Endometrial microvascular endothelial cells (primary cell): ENCODE measurements around the gene ZNF256. TPM values are rescaled to one million over a fixed set of nuclear protein-coding genes. Genes with fewer than 3 reads are reported as not detected.
"Not testable (repeated sequence)": the region's sequence is repeated elsewhere in the genome, so short reads cannot be mapped to it uniquely, and the experiment has no call there.

ENCODE experiments used
- in situ Hi-C: cut with HindIII; loops from 2 replicates; pipeline ENCODE4 v1.10.0; 2017; ENCODE audit warnings: low sequenced_read_pairs, low pct_unique_long_range_greater_than_20kb; ENCODE audit errors: inconsistent ontology term
- total RNA-seq: library from RNA; depleted of rRNA; stranded (reverse); fragments of >200 nt; gene quantifications from one replicate; pipeline ENCODE4 v1.2.3, GENCODE V29; 2015; ENCODE audit errors: inconsistent ontology term

The ZNF256 gene
- total RNA-seq, result 0.84 TPM

DNA sequence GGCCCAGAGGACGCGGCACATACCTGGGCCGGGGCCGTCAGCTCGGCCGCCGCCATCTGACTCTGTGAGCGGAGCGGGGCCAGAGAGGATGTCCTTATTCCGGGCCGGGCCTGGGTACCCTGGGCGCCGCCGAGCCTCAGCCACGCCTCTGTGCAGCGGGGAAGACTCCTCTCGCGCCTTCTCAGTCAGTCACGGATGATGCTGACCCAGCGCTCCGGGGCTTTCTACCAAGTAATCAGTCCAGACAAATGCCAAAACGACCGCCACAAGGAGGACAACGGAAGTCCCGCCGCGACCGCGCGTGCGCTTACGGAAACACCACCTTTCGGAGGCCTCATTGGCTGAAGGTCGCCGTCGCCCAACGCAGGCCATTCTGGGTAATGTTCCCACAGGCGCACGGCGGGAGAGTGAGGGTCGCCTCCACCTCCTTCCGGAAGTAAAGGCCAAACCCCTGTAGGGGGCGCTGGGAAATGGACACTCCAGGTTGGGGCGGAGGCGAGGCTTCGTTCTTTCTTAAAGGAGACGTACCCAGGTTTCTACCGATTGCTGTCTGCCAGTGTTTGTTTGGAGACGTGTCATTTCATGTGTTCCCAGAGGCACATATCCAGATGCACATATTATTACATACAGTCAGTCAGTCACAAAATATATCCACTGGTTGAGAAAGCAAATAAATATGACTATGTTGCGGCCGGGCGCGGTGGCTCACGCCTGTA is at the start of gene ZNF256:
Gene ZNF256 (minus strand): TSS at position 288 of the 716 bp plus-strand sequence. CDS start 232 bp downstream, at position 56.
- in situ Hi-C loops, result no loop called here

DNA sequence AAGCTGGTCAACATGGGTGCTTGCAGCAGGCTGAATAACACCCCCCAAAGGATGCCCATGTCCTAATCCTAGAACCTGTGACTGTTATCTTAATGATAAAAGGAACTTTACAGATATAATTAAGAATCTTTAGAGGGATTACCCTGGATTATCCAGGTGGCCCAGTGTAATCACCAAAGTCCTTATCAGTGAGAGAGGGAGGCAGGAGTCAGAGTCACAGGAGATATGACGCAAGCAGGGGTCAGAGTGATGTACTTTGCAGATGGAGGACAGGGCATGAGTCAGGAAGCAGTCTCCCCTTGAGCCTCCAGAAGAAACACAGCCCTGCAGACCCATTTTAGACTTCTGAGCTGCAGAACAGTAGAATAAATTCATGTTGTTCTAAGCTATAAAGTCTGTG is 45.3 kb upstream of the ZNF256 start:
- in situ Hi-C loops, result no loop called here

DNA sequence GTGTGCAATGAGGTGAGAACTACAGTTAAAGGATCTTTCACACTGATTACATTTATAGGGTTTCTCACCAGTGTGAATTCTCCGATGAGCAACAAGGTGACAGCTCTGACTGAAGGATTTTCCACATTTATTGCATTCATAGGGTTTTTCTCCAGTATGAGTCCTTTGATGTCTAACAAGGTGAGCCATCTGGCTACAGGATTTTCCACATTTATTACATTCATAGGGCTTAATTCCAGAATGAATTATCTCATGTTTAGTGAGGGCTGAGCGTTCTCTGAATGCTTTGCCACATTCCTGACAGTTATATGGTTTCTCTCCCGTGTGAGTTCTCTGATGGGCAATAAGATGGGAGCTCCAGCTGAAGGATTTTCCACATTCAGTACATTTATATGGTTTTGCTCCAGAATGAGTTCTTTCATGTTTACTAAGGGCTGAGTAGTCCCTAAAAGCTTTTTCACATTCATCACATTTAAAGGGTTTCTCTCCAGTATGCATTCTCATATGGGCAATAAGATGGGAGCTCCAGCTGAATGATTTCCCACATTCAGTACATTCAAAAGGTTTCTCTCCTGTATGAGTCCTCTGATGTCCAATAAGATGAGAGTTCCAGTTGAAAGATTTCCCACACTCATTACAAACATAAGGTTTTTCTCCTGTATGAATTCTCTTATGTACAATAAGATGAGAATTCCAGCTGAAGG is 31.2 kb upstream of the ZNF256 start:
- in situ Hi-C loops, result no loop called here

DNA sequence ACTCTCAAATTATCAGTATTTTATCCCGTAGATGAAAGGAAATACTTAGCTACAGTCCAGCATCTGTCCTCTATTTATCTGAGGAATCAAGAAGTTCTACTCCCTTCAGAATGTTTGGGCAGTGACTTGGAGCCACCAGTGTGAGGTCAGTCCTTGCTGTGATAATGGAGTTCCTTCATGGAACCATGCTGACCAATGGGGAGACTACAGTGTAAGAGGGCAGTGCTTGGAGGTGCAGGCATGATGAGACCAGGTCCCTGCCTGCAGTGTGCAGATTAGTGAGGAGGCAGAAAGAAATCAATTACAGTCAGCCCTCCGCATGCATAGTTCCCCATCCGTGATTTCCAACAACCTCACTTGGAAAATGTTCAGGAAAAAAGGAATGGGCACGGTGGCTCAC is 26.9 kb upstream of the ZNF256 start, which contains the start of gene C19orf18:
Gene C19orf18 (minus strand): TSS at position 101 of the 400 bp plus-strand sequence. CDS start 102 bp downstream, outside the sequence.
- in situ Hi-C loops, result no loop called here

DNA sequence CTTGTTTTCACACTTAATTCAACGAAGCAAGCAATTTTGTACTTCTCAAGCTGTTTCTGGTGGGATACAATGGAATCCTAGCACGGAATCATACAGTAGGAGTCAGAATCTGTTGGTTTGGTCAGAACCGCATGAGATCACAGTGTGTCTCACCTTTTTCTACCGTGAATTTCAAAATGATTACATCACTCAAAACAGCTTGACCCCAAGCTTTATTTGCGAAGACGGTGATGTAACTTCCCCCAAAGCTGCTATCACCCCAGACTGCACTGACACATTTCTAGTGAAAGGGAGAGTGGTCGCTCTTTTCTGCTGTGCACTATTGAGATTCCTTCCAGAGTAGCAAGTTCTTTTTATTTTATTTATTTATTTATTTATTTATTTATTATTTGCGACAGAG is 17.3 kb upstream of the ZNF256 start:
- in situ Hi-C loops, result no loop called here

DNA sequence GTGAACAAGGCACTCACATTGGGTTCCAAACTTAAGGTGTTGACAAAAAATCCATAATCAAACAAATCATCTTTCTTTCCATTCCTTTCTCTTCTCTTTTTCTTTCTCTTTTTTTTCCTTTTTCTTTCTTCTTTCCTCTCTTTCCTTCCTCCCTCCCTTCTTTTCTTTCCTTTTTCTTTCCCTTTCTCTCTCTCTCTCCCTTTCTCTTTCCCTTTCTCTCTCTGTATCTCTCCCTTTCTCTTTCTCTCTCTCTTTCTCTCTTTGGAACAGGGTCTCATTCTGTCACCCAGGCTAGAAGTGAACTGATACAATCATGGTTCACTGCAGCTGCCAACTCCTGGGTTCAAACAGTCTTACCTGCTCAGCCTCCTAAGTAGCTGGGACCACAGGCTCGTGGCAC is 14.3 kb upstream of the ZNF256 start:
- in situ Hi-C loops, result no loop called here

DNA sequence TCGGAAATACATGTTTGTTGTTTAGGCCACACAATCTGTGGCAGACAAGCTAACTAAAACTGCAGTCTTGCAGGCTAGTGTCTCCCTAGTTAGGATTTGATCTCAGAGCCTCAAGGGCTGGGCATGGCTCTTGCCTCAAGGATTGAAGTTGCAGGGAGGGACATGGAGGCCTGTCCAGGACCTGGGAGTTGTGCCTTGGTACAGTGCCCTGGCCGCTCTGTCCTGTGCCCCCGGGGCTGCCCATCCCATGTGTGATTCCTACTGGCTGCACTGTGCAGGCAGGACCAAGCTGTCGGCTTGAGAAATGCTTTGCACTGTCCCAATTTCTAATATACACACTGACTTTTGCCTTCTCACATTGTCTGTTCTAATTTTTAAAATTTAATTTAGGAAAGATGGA is 7.5 kb upstream of the ZNF256 start:
- in situ Hi-C loops, result no loop called here

DNA sequence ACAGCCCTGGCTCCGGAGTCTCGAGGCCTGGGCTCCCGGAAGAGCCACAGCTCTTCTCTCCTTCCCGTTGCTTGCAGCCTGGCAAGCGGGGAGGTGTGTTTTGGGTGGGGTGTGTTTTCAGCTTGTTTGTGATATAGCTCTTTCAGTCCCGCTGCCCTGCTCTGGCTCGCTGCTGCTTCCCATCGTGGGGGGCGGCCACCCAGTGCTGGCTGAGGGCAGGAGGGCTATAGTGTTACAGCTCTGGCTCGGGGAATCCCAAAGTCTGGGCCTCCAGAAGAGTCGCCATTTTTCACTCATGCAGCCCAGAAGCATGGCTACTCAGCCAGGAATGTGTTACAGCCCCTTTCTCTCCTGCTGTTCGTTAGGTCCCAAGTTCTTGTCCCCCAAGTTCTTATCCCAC is 2.2 kb upstream of the ZNF256 start:
- in situ Hi-C loops, result no loop called here

DNA sequence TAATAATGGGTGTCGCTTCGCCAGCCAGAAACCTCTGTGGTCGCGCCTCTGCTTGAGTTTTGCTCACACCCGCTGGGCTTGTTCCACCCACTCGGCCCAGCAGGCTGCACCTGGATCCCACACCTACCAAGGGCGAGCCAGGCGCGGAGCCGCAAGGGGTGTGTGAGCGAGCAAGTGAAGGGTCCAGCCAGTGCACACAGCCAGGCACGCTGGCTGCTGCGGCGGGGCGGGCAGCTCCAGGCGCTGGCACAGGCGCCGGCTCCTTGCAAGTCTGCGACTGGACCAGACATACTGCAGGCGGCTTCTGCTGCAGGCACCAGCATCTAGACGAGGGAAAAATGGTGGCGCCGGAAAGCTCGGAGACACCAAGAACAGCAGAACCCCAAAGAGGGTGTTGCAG is 1.8 kb upstream of the ZNF256 start:
- in situ Hi-C loops, result no loop called here

DNA sequence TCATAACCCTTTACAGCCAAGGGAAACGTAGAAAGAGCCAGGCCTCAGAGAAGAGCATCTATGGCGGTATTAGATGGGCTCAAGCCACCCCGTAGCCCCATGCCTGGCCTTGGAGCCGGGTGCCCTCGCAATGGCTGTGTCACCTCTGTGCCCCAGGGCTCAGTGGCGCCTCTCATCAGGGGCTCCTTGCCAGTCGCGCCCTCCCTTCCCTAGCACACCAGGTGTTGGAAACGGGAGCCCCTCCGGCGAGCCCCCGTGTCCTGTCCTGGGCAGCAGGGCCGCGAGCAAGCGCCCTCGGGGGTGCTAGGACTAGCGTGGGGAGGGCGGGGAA is 453 bp downstream of the ZNF256 start:
- in situ Hi-C loops, result no loop called here

DNA sequence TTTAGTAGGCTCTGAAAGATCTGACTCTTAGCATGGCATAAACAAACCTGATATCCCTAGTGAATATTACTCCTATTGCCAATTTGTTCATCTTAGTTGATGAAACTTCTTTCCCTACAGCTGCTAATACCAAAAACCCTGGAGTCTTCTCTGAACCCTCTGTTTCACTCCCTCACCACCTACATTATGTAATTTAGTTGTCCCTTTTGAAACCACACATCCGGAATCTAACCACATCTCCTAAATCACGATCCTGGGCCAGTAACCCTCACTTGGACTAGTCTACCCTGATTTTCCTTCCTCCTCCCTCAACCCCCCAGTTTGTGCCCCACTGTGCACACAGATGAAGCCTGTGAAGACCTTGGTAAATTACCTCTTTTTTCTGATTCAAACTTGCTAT is 1.2 kb downstream of the ZNF256 start:
- in situ Hi-C loops, result no loop called here

DNA sequence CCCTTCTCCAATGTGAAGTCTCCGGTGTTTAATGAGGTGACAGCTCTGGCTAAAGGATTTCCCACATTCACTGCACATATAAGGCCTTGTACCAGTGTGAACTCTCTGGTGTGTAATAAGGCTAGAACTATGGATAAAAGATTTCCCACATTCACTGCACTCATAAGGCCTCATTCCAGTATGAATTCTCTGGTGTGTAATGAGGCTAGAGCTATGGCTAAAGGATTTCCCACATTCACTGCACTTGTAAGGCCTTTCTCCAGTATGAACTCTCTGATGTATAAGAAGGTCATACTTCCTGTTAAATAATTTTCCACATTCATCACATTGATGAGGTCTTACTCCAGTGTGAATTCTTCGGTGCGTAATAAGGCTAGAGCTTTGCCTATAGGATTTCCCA is 5.9 kb downstream of the ZNF256 start:
- in situ Hi-C loops, result no loop called here

DNA sequence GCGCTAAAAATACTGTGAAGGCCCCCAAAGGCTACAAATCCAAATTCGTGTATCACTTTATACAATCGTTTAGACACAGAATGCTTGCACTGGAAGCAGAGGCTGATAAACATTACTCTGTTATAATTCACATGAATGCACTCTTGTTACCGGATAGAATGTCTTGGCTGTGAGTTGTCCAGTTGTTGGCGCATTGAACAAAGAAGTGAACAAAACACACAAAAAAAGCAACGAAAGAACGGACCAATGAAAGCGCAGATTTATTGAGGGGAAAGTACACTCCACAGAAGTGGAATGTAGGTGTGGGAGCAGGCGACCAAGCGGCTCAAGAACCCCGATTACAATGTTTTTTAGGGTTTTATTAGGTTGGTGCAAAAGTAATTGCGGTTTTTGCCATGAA is 11.8 kb downstream of the ZNF256 start:
- in situ Hi-C loops, result no loop called here

DNA sequence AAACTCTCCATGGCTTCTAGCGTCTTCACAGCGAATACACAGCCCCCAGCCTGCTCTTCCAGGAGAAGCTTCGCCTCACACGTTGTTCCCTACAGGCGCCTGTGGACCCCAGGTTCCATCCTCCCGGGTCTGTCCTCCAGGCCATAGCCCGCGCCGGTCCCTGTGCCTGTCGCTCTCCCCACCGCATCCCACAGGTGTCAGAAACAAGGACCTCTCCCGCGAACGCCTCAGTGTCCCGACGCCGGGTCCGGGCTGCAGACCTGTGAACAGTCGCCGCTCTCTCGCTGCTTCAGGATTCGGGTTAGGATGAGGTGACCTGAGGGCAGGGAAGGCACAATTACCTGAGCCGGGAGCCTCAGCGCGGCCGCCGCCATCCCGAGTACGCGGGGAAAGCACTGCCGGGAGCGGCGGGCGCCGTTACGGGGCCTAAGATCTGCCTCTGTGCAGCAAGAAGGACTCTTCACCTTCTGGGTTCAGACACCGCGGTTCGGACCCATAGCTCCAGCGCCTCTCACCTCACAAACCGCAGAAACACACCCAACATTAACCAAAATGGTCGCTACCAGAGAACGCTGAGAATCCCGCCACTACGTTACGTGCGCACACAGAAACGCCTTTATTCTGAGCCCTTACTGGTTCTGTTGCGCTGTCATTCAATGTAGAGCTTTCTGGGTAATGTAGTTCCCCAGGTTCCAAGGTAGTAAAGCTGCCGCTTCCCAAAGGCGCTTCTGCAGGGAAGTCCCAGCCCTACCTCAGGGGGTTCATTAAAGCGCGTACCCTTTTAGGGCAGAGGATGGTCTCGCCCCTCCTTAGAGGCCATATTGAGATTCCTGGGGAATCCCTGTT is 12.5 kb downstream of the ZNF256 start, which contains the start of gene ZNF418:
Gene ZNF418 (minus strand): TSS at position 583 of the 846 bp plus-strand sequence. CDS start 1,580 bp downstream, outside the sequence.
- in situ Hi-C loops, result no loop called here

DNA sequence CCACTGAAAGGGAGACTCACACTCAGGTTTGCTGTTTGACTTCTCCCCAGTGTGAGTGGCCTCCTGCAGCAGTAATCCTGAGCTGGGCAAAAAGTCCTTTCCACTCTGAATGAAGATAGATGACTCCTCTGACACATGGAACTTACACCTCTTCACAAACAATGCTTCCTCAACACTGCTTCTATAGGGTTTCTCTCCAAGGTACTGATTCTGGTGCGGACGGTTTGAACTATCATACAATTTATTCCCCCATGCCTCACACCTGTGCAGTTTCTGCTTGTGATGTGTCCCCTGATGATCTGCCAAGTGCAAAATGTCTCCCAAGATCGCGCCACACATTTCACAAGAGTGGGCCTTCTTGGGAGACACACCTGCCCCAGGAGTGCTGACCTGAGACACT is 19.9 kb downstream of the ZNF256 start:
- in situ Hi-C loops, result no loop called here

DNA sequence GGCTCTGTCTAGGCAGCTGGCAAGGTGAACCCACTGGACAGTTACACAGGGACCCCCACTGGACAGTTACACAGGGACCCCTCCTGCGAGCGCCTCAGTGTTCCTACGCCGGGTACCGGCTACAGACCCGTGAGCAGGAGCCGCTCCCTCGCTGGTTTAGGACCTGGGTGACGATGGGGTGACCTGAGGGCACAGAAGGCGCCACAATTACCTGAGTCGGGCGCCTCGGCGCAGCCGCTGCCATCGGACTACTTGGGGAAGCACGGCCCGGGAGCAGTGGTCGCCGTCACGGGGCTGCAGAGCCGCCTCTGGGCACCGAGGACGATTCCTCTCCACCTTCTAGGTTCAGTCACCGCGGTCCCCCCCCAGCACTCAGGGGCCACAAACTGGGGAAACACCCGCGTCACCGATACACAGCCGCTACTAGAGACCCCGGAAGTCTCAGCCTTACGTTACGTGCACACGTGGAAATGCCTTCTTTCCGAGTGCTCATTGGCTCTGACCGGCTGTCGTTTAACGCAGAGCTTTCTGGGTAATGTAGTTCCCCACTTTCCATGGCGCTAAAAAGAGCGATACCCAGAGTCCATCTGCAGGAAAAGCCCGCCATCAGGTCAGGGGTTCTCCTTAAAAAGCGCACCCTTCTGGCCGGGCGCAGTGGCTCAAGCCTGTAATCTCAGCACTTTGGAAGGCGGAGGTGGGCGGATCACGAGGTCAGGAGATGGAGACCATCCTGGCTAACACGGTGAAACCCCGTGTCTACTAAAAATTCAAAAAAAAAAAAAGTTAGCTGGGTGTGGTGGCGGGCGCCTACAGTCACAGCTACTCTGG is 31.1 kb downstream of the ZNF256 start, which contains the start of gene ZNF417:
Gene ZNF417 (minus strand): TSS at position 425 of the 828 bp plus-strand sequence. CDS start 181 bp downstream, at position 244.
- in situ Hi-C loops, result not testable (repeated sequence)

DNA sequence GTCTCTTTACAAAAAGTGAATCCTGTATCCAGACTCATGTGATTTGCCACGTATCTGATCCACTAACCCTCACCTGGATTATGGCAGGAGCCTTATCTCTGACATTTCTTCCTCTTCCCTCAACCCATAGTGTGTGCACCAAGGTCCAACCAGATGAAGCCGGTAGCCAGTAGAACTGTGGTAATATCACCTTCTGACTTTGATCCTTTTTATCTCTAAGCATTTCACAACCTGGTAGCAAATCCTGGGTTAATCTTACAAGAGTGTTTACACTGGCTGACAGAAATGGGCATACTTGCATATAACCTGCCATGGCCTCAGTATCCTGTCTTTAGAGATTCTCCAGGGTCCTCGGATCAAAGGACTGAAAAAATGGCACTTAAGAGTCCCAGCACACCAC is 33.0 kb downstream of the ZNF256 start:
- in situ Hi-C loops, result no loop called here

DNA sequence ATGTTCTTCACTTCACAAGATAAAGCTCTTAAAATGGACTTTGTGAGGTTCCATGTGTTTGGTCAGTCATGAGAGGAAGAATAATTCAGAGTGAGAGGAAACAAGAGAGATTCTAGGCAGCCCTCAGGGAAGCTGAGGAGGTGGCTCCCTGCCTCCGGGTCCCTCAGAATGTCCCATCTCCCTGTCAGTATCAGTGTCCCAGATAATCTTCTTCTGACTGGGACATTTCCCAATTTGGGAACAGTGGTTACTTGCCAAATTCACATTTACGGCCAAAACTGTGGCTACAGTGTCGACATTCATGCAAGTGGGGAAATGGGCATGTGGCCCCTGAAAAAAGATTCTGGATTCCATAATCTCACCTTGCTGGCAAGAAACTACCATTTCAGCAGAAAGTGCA is 40.1 kb downstream of the ZNF256 start:
- in situ Hi-C loops, result no loop called here

DNA sequence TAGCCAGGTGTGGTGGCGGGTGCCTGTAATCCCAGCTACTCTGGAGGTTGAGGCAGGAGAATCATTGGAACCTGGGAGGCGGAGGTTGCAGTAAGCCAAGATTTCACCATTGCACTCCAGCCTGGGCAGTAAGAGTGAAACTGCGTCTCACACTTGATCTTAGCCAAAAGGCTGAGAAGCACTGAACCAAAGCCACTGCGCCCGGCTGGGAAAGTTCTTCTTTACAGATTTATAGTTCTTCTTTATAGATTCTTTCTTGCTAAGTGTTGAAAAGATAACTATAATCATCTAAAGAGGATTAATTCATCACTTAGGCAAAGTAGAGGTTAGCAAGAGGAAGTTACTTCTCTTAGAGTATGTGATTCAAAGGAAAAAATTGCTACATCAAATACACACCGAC is 42.2 kb downstream of the ZNF256 start:
- in situ Hi-C loops, result no loop called here
